Measurements from ENCODE around the gene ATG9B. TPM values are rescaled to one million over a fixed set of nuclear protein-coding genes. Genes with fewer than 3 reads are reported as not detected.

ATG9B gene
- total and polyA plus RNA-seq, 9 of the 15 experiments (the other 6 are each of a cell fraction or from before 2014, with no cell fraction given): 0.29 to 8.0 (median 2.1) TPM

GRCh38 chr7:150974468-150975391 is 49.6 kb downstream of the ATG9B start (continued):
- peak; percentile 80 for TF ChIP-seq POLR2B (IDR thresholded peaks at IDR 0.05; ENCODE audit: low read depth, partially characterized antibody)
- peak; percentile 39; the same call in 1 of the 2 replicates for TF ChIP-seq CREB1 (IDR thresholded peaks at IDR 0.05)
- peak; percentile 73 for TF ChIP-seq CREB1 (CRISPR knock-in tag; IDR thresholded peaks at IDR 0.05)
- TF ChIP-seq ELF1 (tag; IDR thresholded peaks at IDR 0.05): peak; percentile 42; the same call in 1 of the 2 replicates
- TF ChIP-seq ZNF165 (CRISPR knock-in tag; IDR thresholded peaks at IDR 0.05; ENCODE audit: borderline replicate concordance): no peak
- TF ChIP-seq CREB5 (CRISPR knock-in tag; IDR thresholded peaks at IDR 0.05): no peak
- TF ChIP-seq ELF2 (CRISPR knock-in tag; IDR thresholded peaks at IDR 0.05): peak; percentile 49; the same call in 1 of the 2 replicates
- peak; percentile 72; the same call in 1 of the 2 replicates for TF ChIP-seq MGA (IDR thresholded peaks at IDR 0.05)
- peak; percentile 77 for TF ChIP-seq CTCFL (IDR thresholded peaks at IDR 0.05; ENCODE audit: borderline replicate concordance, insufficient read depth, low read depth, low read length, poor library complexity, severe bottlenecking)
- 0 out of 4 replicates have a peak, but pooled peaks of 1 of the 2 experiments have one; percentile 14 for TF ChIP-seq FOXK2 (conservative IDR thresholded peaks at IDR 0.05 in 1 of 2, IDR thresholded peaks at IDR 0.05 in 1 of 2; ENCODE audit: low read depth in 2 of 2)
- TF ChIP-seq RFX5 (IDR thresholded peaks at IDR 0.05; ENCODE audit: low read depth, low read length): no peak
